ENCODE measurements around the gene BFSP1. TPM values are rescaled to one million over a fixed set of nuclear protein-coding genes. Genes with fewer than 3 reads are reported as not detected.

The BFSP1 gene
- total RNA-seq, 2 donors from 2014 or later = 0.52 to 0.99 TPM

DNA sequence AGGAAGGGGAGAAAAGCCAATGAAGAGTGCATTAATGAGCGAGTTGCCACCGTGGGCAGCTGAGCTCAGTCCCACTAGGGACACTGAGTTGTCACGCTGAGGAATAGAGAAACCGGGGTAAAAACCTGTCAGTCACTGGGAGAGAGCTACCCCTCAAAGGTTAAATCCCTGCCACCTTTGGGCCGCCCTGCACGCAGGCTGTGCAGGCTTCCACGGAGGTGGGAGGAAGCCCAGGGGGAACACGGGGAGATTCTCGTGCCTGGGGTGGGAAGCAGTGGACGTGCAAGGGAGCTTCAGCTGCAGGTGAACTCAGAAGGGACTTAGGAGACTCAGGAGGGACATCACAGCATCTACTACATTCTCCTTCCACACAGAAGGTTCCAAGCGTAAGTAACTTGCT lies 50.5 kb downstream of the BFSP1 start:
- intact Hi-C loops (cut with DNase I) = no loop called here
- no peaks in the 10 kb centered on the region for H3K9me3 ChIP-seq
- no peaks in the 10 kb centered on the region for H3K36me3 ChIP-seq (replicated peaks in 1 of 2; ENCODE audit: insufficient read depth in 1 of 2, low read depth in 2 of 2)
- no peak for TF ChIP-seq POLR2A (IDR thresholded peaks at IDR 0.05)
- TF ChIP-seq, protein P1, sequence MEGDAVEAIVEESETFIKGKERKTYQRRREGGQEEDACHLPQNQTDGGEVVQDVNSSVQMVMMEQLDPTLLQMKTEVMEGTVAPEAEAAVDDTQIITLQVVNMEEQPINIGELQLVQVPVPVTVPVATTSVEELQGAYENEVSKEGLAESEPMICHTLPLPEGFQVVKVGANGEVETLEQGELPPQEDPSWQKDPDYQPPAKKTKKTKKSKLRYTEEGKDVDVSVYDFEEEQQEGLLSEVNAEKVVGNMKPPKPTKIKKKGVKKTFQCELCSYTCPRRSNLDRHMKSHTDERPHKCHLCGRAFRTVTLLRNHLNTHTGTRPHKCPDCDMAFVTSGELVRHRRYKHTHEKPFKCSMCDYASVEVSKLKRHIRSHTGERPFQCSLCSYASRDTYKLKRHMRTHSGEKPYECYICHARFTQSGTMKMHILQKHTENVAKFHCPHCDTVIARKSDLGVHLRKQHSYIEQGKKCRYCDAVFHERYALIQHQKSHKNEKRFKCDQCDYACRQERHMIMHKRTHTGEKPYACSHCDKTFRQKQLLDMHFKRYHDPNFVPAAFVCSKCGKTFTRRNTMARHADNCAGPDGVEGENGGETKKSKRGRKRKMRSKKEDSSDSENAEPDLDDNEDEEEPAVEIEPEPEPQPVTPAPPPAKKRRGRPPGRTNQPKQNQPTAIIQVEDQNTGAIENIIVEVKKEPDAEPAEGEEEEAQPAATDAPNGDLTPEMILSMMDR (IDR thresholded peaks at IDR 0.05) = no peak
- DNase-seq (no peak), ATAC-seq (no peak)
- H3K4me1 ChIP-seq = no peaks in the 10 kb centered on the region
- no peak overlapping the region for H3K27ac ChIP-seq
- no peak overlapping the region for H3K4me3 ChIP-seq
- WGBS, 2 donors = 65 to 70% methylated on average over 11 of the region's 11 CpGs
- H3K27me3 ChIP-seq = no peaks in the 10 kb centered on the region

- H3K27me3 ChIP-seq = no peaks in the 10 kb centered on the region
- H3K4me3 ChIP-seq = no peak overlapping the region
- H3K27ac ChIP-seq = no peak overlapping the region
- no peak for ATAC-seq
- no peaks in the 10 kb centered on the region for H3K36me3 ChIP-seq (replicated peaks in 1 of 2; ENCODE audit: insufficient read depth in 1 of 2, low read depth in 2 of 2)
- H3K9me3 ChIP-seq = no peaks in the 10 kb centered on the region
- WGBS, 2 donors = 90 to 94% methylated on average over 23 of the region's 23 CpGs
- DNase-seq = no peak
- TF ChIP-seq POLR2A (IDR thresholded peaks at IDR 0.05) = no peak
- TF ChIP-seq, protein P1 (IDR thresholded peaks at IDR 0.05) = no peak
- intact Hi-C loops (cut with DNase I) = no loop called here
- H3K4me1 ChIP-seq = no peaks in the 10 kb centered on the region
Measured at GRCh38 chr20:17479063-17479657, 52.0 kb downstream of the BFSP1 start.

- intact Hi-C loops (cut with DNase I) = no loop called here
- ATAC-seq = no peak
Measured at GRCh38 chr20:17473659-17474058, 57.5 kb downstream of the BFSP1 start.

GRCh38 chr20:17471606-17472187 lies 59.5 kb downstream of the BFSP1 start:
- Histone ChIP-seq H3K4me3 (no peak overlapping the region), H3K27me3 (no peaks in the 10 kb centered on the region), H3K36me3 (replicated peaks in 1 of 2; ENCODE audit: insufficient read depth in 1 of 2, low read depth in 2 of 2) (no peaks in the 10 kb centered on the region), H3K27ac (no peak overlapping the region), H3K4me1 (no peaks in the 10 kb centered on the region), H3K9me3 (no peaks in the 10 kb centered on the region)
- ATAC-seq (no peak), DNase-seq (no peak)
- intact Hi-C loops (cut with DNase I) = no loop called here
- TF ChIP-seq POLR2A (IDR thresholded peaks at IDR 0.05) = no peak
- TF ChIP-seq, protein P1 (IDR thresholded peaks at IDR 0.05) = no peak
- WGBS, 2 donors = 70 to 74% methylated on average over 10 of the region's 10 CpGs

More at GRCh38 chr20:17473659-17474058, 57.5 kb downstream of the BFSP1 start:
- Histone ChIP-seq H3K9me3 (no peaks in the 10 kb centered on the region), H3K27ac (no peak overlapping the region), H3K36me3 (replicated peaks in 1 of 2; ENCODE audit: insufficient read depth in 1 of 2, low read depth in 2 of 2) (no peaks in the 10 kb centered on the region), H3K4me3 (no peak overlapping the region), H3K27me3 (no peaks in the 10 kb centered on the region), H3K4me1 (no peaks in the 10 kb centered on the region)
- 78 to 80% methylated on average over 6 of the region's 6 CpGs for WGBS, 2 donors
- TF ChIP-seq POLR2A (IDR thresholded peaks at IDR 0.05) = no peak
- TF ChIP-seq, protein P1 (IDR thresholded peaks at IDR 0.05) = no peak
- no peak for DNase-seq

DNA sequence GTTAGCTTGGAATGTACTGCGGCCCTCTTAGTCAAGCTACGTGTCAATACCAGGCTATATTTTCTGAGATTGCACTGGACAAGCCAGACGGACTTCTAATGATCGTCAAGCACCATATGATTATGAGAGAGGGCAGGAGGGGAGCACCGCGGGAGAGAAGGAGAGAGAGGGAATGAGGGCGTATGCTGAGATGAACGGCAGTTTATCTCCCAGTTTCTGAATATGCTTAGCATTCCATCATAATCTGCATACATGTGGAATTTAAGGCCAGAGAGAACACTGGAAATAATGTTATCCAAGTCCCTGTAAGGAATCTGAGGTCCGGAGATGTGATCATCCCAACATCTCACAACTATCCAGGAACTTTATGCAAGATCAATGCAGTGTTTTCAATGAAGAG lies 60.2 kb downstream of the BFSP1 start:
- Histone ChIP-seq H3K9me3 (no peaks in the 10 kb centered on the region), H3K36me3 (replicated peaks in 1 of 2; ENCODE audit: insufficient read depth in 1 of 2, low read depth in 2 of 2) (no peaks in the 10 kb centered on the region), H3K27ac (no peak overlapping the region), H3K4me3 (no peak overlapping the region), H3K4me1 (no peaks in the 10 kb centered on the region), H3K27me3 (no peaks in the 10 kb centered on the region)
- TF ChIP-seq, protein P1 (IDR thresholded peaks at IDR 0.05) = no peak
- no peak for TF ChIP-seq POLR2A (IDR thresholded peaks at IDR 0.05)
- intact Hi-C loops (cut with DNase I) = no loop called here
- no peak for ATAC-seq
- DNase-seq = no peak
- WGBS, 2 donors = 81 to 82% methylated on average over 9 of the region's 9 CpGs
